GM23338 (cell line): ENCODE results near the gene ANKRD6. TPM values are rescaled to one million over a fixed set of nuclear protein-coding genes. Genes with fewer than 3 reads are reported as not detected.

Experiments
- ATAC-seq: fragments of 200-7000 bp; cut with Tn5 transposase; 3 replicates; pipeline ENCODE4 v1.9.1; 2020
- DNase-seq: peaks from one replicate; pipeline ENCODE4 v3.0.0-alpha.2; 2015; ENCODE audit warnings: low spot score
- H2AFZ ChIP-seq: fragments of 200-600 bp; sonication (generic); 2 replicates; pipeline ENCODE4 v1.8.0; 2016; ENCODE audit warnings: antibody characterized with exemption, mild to moderate bottlenecking, moderate library complexity
- H3F3A ChIP-seq: fragments of 200-600 bp; sonication (generic); replicated peaks from 2 replicates; pipeline ENCODE4 v1.8.0; 2017; ENCODE audit warnings: antibody characterized with exemption, mixed run types, low read depth
- H3K27ac ChIP-seq: fragments of 200-600 bp; sonication (generic); 2 replicates; pipeline ENCODE4 v1.6.1; 2016; ENCODE audit warnings: low read depth
- H3K27me3 ChIP-seq: fragments of 200-600 bp; sonication (generic); 2 replicates; pipeline ENCODE4 v1.8.0; 2016; ENCODE audit warnings: mild to moderate bottlenecking, mixed run types, moderate library complexity; ENCODE audit not compliant: insufficient read depth
- H3K36me3 ChIP-seq: fragments of 200-600 bp; sonication (generic); 2 replicates; pipeline ENCODE4 v1.8.0; 2016; ENCODE audit warnings: mild to moderate bottlenecking; ENCODE audit not compliant: insufficient read depth
- H3K4me1 ChIP-seq: fragments of 200-600 bp; sonication (generic); 2 replicates; pipeline ENCODE4 v1.8.0; 2016; ENCODE audit warnings: mild to moderate bottlenecking, moderate library complexity; ENCODE audit not compliant: insufficient read depth
- H3K4me2 ChIP-seq: fragments of 200-600 bp; sonication (generic); 2 replicates; pipeline ENCODE4 v1.7.1; 2017; ENCODE audit warnings: mixed run types
- H3K4me3 ChIP-seq: fragments of 200-600 bp; sonication (generic); 2 replicates; pipeline ENCODE4 v1.6.1; 2016; ENCODE audit warnings: mixed run types
- H3K79me2 ChIP-seq: fragments of 200-600 bp; sonication (generic); replicated peaks from 2 replicates; pipeline ENCODE4 v1.8.0; 2017; ENCODE audit warnings: mild to moderate bottlenecking; ENCODE audit not compliant: insufficient read depth
- H3K9me2 ChIP-seq: fragments of 200-600 bp; sonication (generic); 2 replicates; pipeline ENCODE4 v1.8.0; 2017; ENCODE audit not compliant: insufficient read depth
- H4K20me1 ChIP-seq: fragments of 200-600 bp; sonication (generic); replicated peaks from 2 replicates; pipeline ENCODE4 v1.8.0; 2017; ENCODE audit warnings: mild to moderate bottlenecking; ENCODE audit not compliant: insufficient read depth
- H3K27ac Mint-ChIP-seq: 2 replicates; pipeline ENCODE4 v1.8.0; 2020; ENCODE audit warnings: inconsistent platforms, mild to moderate bottlenecking, moderate library complexity, mixed read lengths
- H3K27me3 Mint-ChIP-seq: 3 replicates; pipeline ENCODE4 v1.8.0; 2022; ENCODE audit warnings: low read depth, mild to moderate bottlenecking, moderate library complexity, mixed read lengths, inconsistent platforms; ENCODE audit not compliant: insufficient read depth, poor library complexity
- H3K36me3 Mint-ChIP-seq: 3 replicates; pipeline ENCODE4 v1.8.0; 2021; ENCODE audit warnings: low read depth, mild to moderate bottlenecking, inconsistent platforms, moderate library complexity, mixed read lengths
- H3K4me1 Mint-ChIP-seq: 3 replicates; pipeline ENCODE4 v1.8.0; 2020; ENCODE audit warnings: mild to moderate bottlenecking, inconsistent platforms, mixed read lengths
- H3K4me3 Mint-ChIP-seq: 3 replicates; pipeline ENCODE4 v1.8.0; 2021; ENCODE audit warnings: moderate library complexity, mild to moderate bottlenecking, inconsistent platforms, mixed read lengths
- H3K9me3 Mint-ChIP-seq: 3 replicates; pipeline ENCODE4 v1.8.0; 2020; ENCODE audit warnings: moderate library complexity, mild to moderate bottlenecking, inconsistent platforms, mixed read lengths
- CREB1 ChIP-seq: fragments of 250-450 bp; sonication (Bioruptor Pico); IDR thresholded peaks from 2 replicates; pipeline ENCODE4 v1.5.0; 2020; ENCODE audit warnings: low read depth, mild to moderate bottlenecking, moderate library complexity
- EZH2 ChIP-seq: fragments of 200-600 bp; sonication (generic); IDR thresholded peaks from one replicate; pipeline ENCODE4 v1.8.0; 2017; ENCODE audit warnings: antibody characterized with exemption, mild to moderate bottlenecking, low read depth; ENCODE audit not compliant: unreplicated experiment
- EZH2phosphoT487 ChIP-seq: fragments of 200-600 bp; sonication (generic); IDR thresholded peaks from one replicate; pipeline ENCODE4 v1.8.1; 2018; ENCODE audit warnings: antibody characterized with exemption; ENCODE audit not compliant: unreplicated experiment
- JUNB ChIP-seq: IDR thresholded peaks from one replicate; pipeline ENCODE4 v1.6.1; 2016; ENCODE audit warnings: antibody characterized with exemption; ENCODE audit not compliant: unreplicated experiment
- NANOG ChIP-seq: IDR thresholded peaks from 2 replicates; pipeline ENCODE4 v1.6.1; 2016; ENCODE audit warnings: antibody characterized with exemption, borderline replicate concordance
- POLR2AphosphoS5 ChIP-seq: IDR thresholded peaks from 2 replicates; pipeline ENCODE4 v1.6.1; 2016; ENCODE audit warnings: antibody characterized with exemption, low read depth
- STAT1 ChIP-seq: IDR thresholded peaks from one replicate; pipeline ENCODE4 v1.6.1; 2016; ENCODE audit warnings: antibody characterized with exemption; ENCODE audit not compliant: unreplicated experiment
- ZNF114 ChIP-seq: fragments of 250-450 bp; sonication (Bioruptor Pico); IDR thresholded peaks from 2 replicates; pipeline ENCODE4 v1.5.0; 2020; ENCODE audit warnings: mild to moderate bottlenecking, moderate library complexity
- ZNF331 ChIP-seq: fragments of 250-450 bp; sonication (Bioruptor Pico); IDR thresholded peaks from 2 replicates; pipeline ENCODE4 v1.5.0; 2020; ENCODE audit warnings: low read depth, mild to moderate bottlenecking, moderate library complexity
- polyA plus RNA-seq: library from polyadenylated mRNA; unstranded; fragments of >200 nt; fragmentation: Nextera tagmentation; extraction: Ambion mirVana; gene quantifications from 2 replicates; pipeline ENCODE4 v1.2.1, GENCODE V29; 2016
- total RNA-seq: library from RNA; depleted of rRNA; stranded (reverse); fragments of >200 nt; shearing (Covaris generic); gene quantifications from 2 replicates; pipeline ENCODE4 v1.2.3, GENCODE V29; 2014
- TF ChIP-seq, protein P1 (sequence below): IDR thresholded peaks from one replicate; pipeline ENCODE4 v1.6.1; 2018; ENCODE audit warnings: antibody characterized with exemption; ENCODE audit not compliant: unreplicated experiment
- TF ChIP-seq, protein P2 (sequence below): fragments of 250-450 bp; sonication (Bioruptor Pico); IDR thresholded peaks from 2 replicates; pipeline ENCODE4 v1.5.0; 2020; ENCODE audit warnings: mild to moderate bottlenecking, moderate library complexity
- TF ChIP-seq, protein P3 (sequence below): IDR thresholded peaks from 2 replicates; pipeline ENCODE4 v1.6.1; 2016; ENCODE audit warnings: antibody characterized with exemption
- TF ChIP-seq, protein P4 (sequence below), 2 experiments: fragments of 200-600 bp in 1 of 2; sonication (generic) in 1 of 2; conservative IDR thresholded peaks; 2 replicates each; pipeline versions ENCODE4 v1.5.1 to v1.6.1; 2016 to 2017; ENCODE audit warnings: antibody characterized with exemption in 2 of 2, low read depth in 2 of 2, mild to moderate bottlenecking in 2 of 2, moderate library complexity in 1 of 2

ANKRD6 gene
- total and polyA plus RNA-seq, 2 experiments from 2014 or later = 3.2 to 9.2 TPM

DNA sequence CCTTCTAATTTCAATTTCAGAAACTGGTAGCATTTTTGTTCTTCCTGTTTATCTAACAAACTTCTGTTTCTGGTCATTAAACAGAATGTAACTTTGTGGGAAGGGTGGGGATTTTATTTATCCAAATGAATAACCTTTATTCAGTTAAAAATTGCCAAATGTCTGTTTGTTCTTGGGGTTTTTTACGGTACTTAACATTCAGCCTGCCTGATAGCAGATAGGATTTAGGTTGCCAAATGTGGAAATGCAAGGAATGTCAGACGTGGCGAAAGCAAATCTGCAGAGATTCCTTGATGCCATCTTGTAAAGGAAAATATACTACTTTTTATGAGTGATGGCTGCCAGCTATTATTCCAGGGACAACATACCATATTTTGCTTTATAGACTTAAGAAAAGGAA, 109.9 kb downstream of the ANKRD6 start:
- no peak overlapping the region for H2AFZ ChIP-seq
- no peak overlapping the region for H3K4me2 ChIP-seq
- H3K4me1 Mint-ChIP-seq = peaks cover 6% of the 10 kb centered on the region; the same call in 1 of the 3 replicates
- no peaks in the 10 kb centered on the region for H3K9me2 ChIP-seq
- H4K20me1 ChIP-seq = no peaks in the 10 kb centered on the region
- H3K27me3 ChIP-seq = no peaks in the 10 kb centered on the region
- H3K27ac Mint-ChIP-seq = no peak overlapping the region
- ATAC-seq = no peak
- H3K4me3 Mint-ChIP-seq = no peak overlapping the region
- H3K36me3 ChIP-seq = no peaks in the 10 kb centered on the region
- H3K27ac ChIP-seq = no peak overlapping the region
- H3K4me3 ChIP-seq = no peak overlapping the region
- no peak for TF ChIP-seq EZH2phosphoT487
- no peak for TF ChIP-seq NANOG
- TF ChIP-seq, protein P1, sequence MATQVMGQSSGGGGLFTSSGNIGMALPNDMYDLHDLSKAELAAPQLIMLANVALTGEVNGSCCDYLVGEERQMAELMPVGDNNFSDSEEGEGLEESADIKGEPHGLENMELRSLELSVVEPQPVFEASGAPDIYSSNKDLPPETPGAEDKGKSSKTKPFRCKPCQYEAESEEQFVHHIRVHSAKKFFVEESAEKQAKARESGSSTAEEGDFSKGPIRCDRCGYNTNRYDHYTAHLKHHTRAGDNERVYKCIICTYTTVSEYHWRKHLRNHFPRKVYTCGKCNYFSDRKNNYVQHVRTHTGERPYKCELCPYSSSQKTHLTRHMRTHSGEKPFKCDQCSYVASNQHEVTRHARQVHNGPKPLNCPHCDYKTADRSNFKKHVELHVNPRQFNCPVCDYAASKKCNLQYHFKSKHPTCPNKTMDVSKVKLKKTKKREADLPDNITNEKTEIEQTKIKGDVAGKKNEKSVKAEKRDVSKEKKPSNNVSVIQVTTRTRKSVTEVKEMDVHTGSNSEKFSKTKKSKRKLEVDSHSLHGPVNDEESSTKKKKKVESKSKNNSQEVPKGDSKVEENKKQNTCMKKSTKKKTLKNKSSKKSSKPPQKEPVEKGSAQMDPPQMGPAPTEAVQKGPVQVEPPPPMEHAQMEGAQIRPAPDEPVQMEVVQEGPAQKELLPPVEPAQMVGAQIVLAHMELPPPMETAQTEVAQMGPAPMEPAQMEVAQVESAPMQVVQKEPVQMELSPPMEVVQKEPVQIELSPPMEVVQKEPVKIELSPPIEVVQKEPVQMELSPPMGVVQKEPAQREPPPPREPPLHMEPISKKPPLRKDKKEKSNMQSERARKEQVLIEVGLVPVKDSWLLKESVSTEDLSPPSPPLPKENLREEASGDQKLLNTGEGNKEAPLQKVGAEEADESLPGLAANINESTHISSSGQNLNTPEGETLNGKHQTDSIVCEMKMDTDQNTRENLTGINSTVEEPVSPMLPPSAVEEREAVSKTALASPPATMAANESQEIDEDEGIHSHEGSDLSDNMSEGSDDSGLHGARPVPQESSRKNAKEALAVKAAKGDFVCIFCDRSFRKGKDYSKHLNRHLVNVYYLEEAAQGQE = no peak
- no peak for TF ChIP-seq STAT1
- TF ChIP-seq, protein P2, sequence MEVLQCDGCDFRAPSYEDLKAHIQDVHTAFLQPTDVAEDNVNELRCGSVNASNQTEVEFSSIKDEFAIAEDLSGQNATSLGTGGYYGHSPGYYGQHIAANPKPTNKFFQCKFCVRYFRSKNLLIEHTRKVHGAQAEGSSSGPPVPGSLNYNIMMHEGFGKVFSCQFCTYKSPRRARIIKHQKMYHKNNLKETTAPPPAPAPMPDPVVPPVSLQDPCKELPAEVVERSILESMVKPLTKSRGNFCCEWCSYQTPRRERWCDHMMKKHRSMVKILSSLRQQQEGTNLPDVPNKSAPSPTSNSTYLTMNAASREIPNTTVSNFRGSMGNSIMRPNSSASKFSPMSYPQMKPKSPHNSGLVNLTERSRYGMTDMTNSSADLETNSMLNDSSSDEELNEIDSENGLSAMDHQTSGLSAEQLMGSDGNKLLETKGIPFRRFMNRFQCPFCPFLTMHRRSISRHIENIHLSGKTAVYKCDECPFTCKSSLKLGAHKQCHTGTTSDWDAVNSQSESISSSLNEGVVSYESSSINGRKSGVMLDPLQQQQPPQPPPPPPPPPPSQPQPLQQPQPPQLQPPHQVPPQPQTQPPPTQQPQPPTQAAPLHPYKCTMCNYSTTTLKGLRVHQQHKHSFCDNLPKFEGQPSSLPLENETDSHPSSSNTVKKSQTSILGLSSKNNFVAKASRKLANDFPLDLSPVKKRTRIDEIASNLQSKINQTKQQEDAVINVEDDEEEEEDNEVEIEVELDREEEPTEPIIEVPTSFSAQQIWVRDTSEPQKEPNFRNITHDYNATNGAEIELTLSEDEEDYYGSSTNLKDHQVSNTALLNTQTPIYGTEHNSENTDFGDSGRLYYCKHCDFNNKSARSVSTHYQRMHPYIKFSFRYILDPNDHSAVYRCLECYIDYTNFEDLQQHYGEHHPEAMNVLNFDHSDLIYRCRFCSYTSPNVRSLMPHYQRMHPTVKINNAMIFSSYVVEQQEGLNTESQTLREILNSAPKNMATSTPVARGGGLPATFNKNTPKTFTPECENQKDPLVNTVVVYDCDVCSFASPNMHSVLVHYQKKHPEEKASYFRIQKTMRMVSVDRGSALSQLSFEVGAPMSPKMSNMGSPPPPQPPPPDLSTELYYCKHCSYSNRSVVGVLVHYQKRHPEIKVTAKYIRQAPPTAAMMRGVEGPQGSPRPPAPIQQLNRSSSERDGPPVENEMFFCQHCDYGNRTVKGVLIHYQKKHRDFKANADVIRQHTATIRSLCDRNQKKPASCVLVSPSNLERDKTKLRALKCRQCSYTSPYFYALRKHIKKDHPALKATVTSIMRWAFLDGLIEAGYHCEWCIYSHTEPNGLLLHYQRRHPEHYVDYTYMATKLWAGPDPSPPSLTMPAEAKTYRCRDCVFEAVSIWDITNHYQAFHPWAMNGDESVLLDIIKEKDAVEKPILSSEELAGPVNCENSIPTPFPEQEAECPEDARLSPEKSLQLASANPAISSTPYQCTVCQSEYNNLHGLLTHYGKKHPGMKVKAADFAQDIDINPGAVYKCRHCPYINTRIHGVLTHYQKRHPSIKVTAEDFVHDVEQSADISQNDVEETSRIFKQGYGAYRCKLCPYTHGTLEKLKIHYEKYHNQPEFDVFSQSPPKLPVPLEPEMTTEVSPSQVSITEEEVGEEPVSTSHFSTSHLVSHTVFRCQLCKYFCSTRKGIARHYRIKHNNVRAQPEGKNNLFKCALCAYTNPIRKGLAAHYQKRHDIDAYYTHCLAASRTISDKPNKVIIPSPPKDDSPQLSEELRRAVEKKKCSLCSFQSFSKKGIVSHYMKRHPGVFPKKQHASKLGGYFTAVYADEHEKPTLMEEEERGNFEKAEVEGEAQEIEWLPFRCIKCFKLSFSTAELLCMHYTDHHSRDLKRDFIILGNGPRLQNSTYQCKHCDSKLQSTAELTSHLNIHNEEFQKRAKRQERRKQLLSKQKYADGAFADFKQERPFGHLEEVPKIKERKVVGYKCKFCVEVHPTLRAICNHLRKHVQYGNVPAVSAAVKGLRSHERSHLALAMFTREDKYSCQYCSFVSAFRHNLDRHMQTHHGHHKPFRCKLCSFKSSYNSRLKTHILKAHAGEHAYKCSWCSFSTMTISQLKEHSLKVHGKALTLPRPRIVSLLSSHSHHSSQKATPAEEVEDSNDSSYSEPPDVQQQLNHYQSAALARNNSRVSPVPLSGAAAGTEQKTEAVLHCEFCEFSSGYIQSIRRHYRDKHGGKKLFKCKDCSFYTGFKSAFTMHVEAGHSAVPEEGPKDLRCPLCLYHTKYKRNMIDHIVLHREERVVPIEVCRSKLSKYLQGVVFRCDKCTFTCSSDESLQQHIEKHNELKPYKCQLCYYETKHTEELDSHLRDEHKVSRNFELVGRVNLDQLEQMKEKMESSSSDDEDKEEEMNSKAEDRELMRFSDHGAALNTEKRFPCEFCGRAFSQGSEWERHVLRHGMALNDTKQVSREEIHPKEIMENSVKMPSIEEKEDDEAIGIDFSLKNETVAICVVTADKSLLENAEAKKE (CRISPR knock-in tag) = no peak
- TF ChIP-seq, protein P3, sequence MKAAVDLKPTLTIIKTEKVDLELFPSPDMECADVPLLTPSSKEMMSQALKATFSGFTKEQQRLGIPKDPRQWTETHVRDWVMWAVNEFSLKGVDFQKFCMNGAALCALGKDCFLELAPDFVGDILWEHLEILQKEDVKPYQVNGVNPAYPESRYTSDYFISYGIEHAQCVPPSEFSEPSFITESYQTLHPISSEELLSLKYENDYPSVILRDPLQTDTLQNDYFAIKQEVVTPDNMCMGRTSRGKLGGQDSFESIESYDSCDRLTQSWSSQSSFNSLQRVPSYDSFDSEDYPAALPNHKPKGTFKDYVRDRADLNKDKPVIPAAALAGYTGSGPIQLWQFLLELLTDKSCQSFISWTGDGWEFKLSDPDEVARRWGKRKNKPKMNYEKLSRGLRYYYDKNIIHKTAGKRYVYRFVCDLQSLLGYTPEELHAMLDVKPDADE = no peak
- TF ChIP-seq, protein P4, sequence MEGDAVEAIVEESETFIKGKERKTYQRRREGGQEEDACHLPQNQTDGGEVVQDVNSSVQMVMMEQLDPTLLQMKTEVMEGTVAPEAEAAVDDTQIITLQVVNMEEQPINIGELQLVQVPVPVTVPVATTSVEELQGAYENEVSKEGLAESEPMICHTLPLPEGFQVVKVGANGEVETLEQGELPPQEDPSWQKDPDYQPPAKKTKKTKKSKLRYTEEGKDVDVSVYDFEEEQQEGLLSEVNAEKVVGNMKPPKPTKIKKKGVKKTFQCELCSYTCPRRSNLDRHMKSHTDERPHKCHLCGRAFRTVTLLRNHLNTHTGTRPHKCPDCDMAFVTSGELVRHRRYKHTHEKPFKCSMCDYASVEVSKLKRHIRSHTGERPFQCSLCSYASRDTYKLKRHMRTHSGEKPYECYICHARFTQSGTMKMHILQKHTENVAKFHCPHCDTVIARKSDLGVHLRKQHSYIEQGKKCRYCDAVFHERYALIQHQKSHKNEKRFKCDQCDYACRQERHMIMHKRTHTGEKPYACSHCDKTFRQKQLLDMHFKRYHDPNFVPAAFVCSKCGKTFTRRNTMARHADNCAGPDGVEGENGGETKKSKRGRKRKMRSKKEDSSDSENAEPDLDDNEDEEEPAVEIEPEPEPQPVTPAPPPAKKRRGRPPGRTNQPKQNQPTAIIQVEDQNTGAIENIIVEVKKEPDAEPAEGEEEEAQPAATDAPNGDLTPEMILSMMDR (conservative IDR thresholded peaks at IDR 0.05; ENCODE audit: low read depth in 2 of 2) = no peak
- no peak for TF ChIP-seq ZNF331 (CRISPR knock-in tag)
- TF ChIP-seq EZH2 = no peak
- no peak for TF ChIP-seq CREB1 (CRISPR knock-in tag)
- no peak for TF ChIP-seq POLR2AphosphoS5
- TF ChIP-seq ZNF114 = no peak
- TF ChIP-seq JUNB = no peak
- no peaks in the 10 kb centered on the region for H3K9me3 Mint-ChIP-seq
- H3K36me3 Mint-ChIP-seq = no peaks in the 10 kb centered on the region
- DNase-seq = no peak
- H3F3A ChIP-seq = no peaks in the 10 kb centered on the region
- no peaks in the 10 kb centered on the region for H3K79me2 ChIP-seq
- no peaks in the 10 kb centered on the region for H3K27me3 Mint-ChIP-seq
- no peaks in the 10 kb centered on the region for H3K4me1 ChIP-seq
